ENCODE measurements around the gene CLEC3B.

GRCh38 chr3:44989141-44989540, 37.0 kb upstream of the CLEC3B start:
- TF ChIP-seq CTCF (IDR thresholded peaks at IDR 0.05): no peak
- TF ChIP-seq POLR2A (IDR thresholded peaks at IDR 0.05): no peak
